ENCODE results near the gene RIPK4.
A peak's percentile ranks its signal among the peaks of the same experiment; 100 is the strongest.
"Not testable (repeated sequence)": the region's sequence is repeated elsewhere in the genome, so short reads cannot be mapped to it uniquely, and the experiment has no call there.

RIPK4 gene

GRCh38 chr21:41794600-41794999 is 27.7 kb upstream of the RIPK4 start:
- no peak for DNase-seq

- no peak for DNase-seq
These were observed 25.9 kb upstream of the RIPK4 start for GRCh38 chr21:41792711-41793110.

GRCh38 chr21:41786509-41786987 is 19.7 kb upstream of the RIPK4 start:
- no peak for DNase-seq

GRCh38 chr21:41785262-41785661 is 18.4 kb upstream of the RIPK4 start:
- DNase-seq, result not testable (repeated sequence)

GRCh38 chr21:41784456-41785102 is 17.7 kb upstream of the RIPK4 start:
- DNase-seq, result no peak

- DNase-seq, result peak; percentile 29
These were observed 16.8 kb upstream of the RIPK4 start for GRCh38 chr21:41783476-41784180.

GRCh38 chr21:41781050-41781410 is 14.2 kb upstream of the RIPK4 start:
- no peak for DNase-seq

- DNase-seq, result no peak
These were observed 13.6 kb upstream of the RIPK4 start for GRCh38 chr21:41780337-41781049.

GRCh38 chr21:41779659-41780058 is 12.8 kb upstream of the RIPK4 start:
- peak; percentile 56 for DNase-seq

GRCh38 chr21:41778930-41779600 is 12.2 kb upstream of the RIPK4 start:
- DNase-seq, result peak; percentile 56

- peak; percentile 53 for DNase-seq
These were observed 11.3 kb upstream of the RIPK4 start for GRCh38 chr21:41777951-41778815.

- no peak for DNase-seq
These were observed 9.9 kb upstream of the RIPK4 start for GRCh38 chr21:41776778-41777177.

GRCh38 chr21:41775149-41775472 is 8.3 kb upstream of the RIPK4 start:
- no peak for DNase-seq

GRCh38 chr21:41774467-41775148 is 7.8 kb upstream of the RIPK4 start:
- DNase-seq, result no peak

GRCh38 chr21:41772351-41773080 is 5.7 kb upstream of the RIPK4 start:
- DNase-seq, result no peak

GRCh38 chr21:41771625-41771945 is 4.7 kb upstream of the RIPK4 start:
- no peak for DNase-seq

- no peak for DNase-seq
These were observed 4.2 kb upstream of the RIPK4 start for GRCh38 chr21:41770901-41771624.

GRCh38 chr21:41769933-41770332 is 3.1 kb upstream of the RIPK4 start:
- no peak for DNase-seq

GRCh38 chr21:41769521-41769920 is 2.7 kb upstream of the RIPK4 start:
- DNase-seq, result no peak

- no peak for DNase-seq
These were observed 2.3 kb upstream of the RIPK4 start for GRCh38 chr21:41769111-41769510.
